ENCODE measurements around the gene MIS18A. TPM values are rescaled to one million over a fixed set of nuclear protein-coding genes. Genes with fewer than 3 reads are reported as not detected.
A peak's percentile ranks its signal among the peaks of the same experiment; 100 is the strongest.
"Not testable (repeated sequence)": the region's sequence is repeated elsewhere in the genome, so short reads cannot be mapped to it uniquely, and the experiment has no call there.

The MIS18A gene
- total RNA-seq, 2 donors from 2014 or later = 22.4 to 26.2 TPM

DNA sequence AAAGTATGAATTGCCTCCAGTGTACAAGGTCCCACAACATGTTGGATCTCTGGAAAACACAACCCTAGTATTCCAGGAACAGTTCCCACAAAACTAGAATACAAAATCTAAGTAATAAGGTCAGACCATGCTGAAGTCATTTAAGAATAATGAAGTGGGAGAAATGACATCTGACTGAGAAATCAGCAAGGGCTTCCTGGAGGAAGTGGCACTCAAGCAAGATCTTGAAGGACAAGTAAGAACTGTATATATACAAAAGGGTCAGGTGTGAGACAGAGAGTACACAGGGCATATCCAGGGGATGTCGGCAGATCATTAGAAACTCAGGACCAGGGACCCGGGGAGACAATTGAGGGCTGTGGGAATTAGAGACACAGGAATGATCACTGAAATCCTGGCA, 18.7 kb downstream of the MIS18A start:
- Mint-ChIP-seq H3K27ac (no peak overlapping the region), H3K36me3 (ENCODE audit: insufficient read depth in 2 of 2) (no peaks in the 10 kb centered on the region), H3K4me3 (no peak overlapping the region), H3K27me3 (ENCODE audit: low read depth) (no peaks in the 10 kb centered on the region), H3K9me3 (no peaks in the 10 kb centered on the region), H3K4me1 (ENCODE audit: low read depth) (no peaks in the 10 kb centered on the region)
- ATAC-seq (replicated peaks in 1 of 2) = no peak
- no peak for DNase-seq

DNA sequence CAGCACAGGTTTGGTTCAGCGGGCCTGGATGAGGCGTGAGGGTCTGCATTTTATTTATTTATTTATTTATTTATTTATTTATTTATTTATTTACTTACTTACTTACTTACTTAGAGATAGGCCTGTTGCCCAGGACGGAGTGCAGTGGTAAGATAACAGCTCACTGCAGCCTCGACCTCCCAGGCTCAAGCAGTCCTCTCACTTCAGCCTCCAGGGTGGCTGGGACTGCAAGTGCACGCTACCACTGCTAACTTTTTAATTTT, 20.1 kb downstream of the MIS18A start:
- H3K27me3 Mint-ChIP-seq (ENCODE audit: low read depth); H3K36me3 Mint-ChIP-seq (ENCODE audit: insufficient read depth in 2 of 2); H3K9me3 Mint-ChIP-seq; H3K4me1 Mint-ChIP-seq (ENCODE audit: low read depth); DNase-seq; H3K4me3 Mint-ChIP-seq; ATAC-seq (replicated peaks in 1 of 2); H3K27ac Mint-ChIP-seq: not testable (repeated sequence)

DNA sequence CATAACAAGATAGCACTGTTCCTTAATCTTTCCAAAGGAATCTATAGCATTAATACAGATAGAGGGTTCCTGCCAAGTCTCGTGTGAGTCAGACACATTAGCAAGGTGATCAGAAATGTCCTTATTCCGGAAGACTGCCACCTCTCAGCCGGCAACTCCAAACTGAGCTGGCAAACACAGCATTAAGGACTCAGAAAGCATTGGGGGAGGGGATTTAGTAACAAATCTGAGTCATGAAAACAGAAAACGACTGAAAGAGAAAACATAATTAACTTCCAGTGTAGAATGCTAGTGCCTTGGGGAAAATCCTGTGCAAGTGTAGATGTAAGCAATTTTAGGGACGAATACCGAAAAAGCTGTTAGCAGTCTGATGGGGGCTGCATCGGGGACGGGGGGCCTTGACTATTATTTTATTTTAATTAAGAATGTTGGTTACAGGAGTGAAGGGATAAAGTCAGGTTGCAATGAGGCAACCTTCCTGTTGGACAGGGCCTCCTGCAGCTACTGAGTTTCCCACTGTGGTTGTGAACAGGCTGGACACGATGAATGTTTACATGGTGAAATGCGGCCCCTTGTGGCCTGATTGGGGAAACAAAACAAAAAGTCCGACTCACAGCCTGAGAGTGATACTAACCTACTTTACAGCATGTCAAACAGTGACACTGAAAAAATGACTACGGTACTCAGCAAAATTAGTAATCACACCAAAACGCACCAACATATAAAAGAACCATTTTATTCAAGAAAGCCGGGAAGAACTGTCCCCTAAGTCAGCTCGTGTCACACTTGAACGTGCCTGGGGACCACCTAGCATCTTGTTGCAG, 20.7 kb downstream of the MIS18A start:
- H3K9me3 Mint-ChIP-seq = no peaks in the 10 kb centered on the region
- no peaks in the 10 kb centered on the region for H3K4me1 Mint-ChIP-seq (ENCODE audit: low read depth)
- no peaks in the 10 kb centered on the region for H3K27me3 Mint-ChIP-seq (ENCODE audit: low read depth)
- DNase-seq (peak; percentile 31 to 50), ATAC-seq (replicated peaks in 1 of 2) (peak; percentile 52 to 73)
- H3K4me3 Mint-ChIP-seq = no peak overlapping the region
- no peaks in the 10 kb centered on the region for H3K36me3 Mint-ChIP-seq (ENCODE audit: insufficient read depth in 2 of 2)
- H3K27ac Mint-ChIP-seq = no peak overlapping the region

DNA sequence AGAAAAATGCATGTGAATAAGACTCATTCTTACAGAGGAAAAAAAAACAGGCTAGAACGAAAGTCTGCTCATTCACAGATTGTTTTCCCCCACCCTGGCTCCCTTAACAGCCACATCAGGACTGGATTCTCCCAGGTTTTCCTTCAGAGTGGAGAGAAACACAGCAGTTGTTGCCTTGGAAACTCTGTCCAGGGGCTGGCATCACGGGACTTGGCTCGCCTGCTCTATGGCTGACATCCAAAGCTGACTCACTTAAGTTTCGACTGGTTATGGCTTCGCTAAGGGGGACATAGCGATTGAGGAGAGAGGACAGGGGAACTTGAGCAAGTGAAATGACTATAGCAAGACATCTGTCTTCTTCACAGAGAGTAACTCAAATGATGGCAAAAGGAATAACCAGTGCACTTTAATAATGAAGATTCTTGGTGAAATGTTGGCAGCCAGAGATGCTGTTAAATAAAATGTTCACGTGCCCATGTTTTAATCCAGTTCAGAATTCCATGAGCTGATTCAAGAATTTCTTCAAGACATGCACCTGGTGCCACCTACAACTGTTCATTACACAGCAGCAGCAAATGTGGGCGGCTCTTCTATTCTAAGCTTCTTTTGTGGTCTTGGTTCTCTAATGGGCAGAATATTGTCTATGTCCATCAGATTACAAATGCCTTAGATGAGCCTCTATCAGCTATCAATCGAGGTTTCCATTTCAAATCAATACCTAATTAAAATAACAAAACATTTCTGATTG, 21.8 kb downstream of the MIS18A start:
- Mint-ChIP-seq H3K27me3 (ENCODE audit: low read depth) (peaks cover 3% of the 10 kb centered on the region), H3K9me3 (no peaks in the 10 kb centered on the region), H3K36me3 (ENCODE audit: insufficient read depth in 2 of 2) (no peaks in the 10 kb centered on the region), H3K4me1 (ENCODE audit: low read depth) (no peaks in the 10 kb centered on the region), H3K27ac (no peak overlapping the region), H3K4me3 (no peak overlapping the region)
- no peak for ATAC-seq (replicated peaks in 1 of 2)
- no peak for DNase-seq

DNA sequence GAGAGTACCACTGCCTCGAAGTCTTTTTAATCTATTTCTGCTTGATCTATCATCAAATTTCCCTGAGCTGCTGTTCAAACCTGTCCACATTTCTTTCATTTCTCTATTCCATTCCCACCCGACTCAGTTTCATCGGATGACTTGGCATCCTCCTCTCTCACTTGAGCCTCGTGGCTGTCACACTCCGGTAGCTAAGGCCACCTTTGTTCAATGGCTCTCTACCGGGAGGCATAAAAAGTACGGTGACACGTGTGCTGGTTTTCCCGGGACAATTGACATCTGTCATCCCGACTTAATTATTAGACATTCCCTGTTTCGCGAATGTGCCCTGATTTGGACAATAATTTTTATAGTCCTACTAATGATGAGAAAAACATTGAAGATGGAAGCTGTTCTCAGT, 22.6 kb downstream of the MIS18A start:
- peaks cover 1 to 2% of the 10 kb centered on the region in 2 donors for H3K9me3 Mint-ChIP-seq
- no peak for ATAC-seq (replicated peaks in 1 of 2)
- H3K4me3 Mint-ChIP-seq = no peak overlapping the region
- H3K4me1 Mint-ChIP-seq (ENCODE audit: low read depth) = no peaks in the 10 kb centered on the region
- H3K27me3 Mint-ChIP-seq (ENCODE audit: low read depth) = peaks cover 11% of the 10 kb centered on the region
- H3K36me3 Mint-ChIP-seq (ENCODE audit: insufficient read depth in 2 of 2) = peaks cover under 1 to 1% of the 10 kb centered on the region in 2 donors
- no peak for DNase-seq
- no peak overlapping the region for H3K27ac Mint-ChIP-seq

DNA sequence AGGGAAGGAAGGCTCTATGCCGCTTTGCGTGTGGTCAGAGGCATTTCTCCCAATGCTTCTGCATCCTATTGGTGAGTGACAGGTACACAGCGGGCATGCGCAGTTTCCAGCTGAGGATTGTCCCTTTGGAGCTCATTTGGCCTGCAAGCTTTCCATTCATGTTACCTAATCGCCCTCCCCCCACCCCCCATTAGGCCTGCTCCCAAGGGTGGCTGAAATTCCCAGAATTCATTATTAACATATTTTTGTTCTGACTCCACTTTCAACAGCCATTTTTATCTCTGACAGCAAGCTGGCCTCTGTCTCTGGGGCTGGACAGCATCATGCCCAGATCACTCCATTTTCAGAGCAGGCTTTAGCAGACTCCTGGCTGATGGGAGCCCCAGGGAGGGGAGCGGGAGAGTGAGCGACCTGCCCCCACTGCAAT, 25.6 kb downstream of the MIS18A start:
- no peak for DNase-seq
- no peak overlapping the region for H3K4me3 Mint-ChIP-seq
- no peaks in the 10 kb centered on the region for H3K4me1 Mint-ChIP-seq (ENCODE audit: low read depth)
- H3K9me3 Mint-ChIP-seq = peaks cover 5 to 6% of the 10 kb centered on the region in 2 donors
- no peak for ATAC-seq (replicated peaks in 1 of 2)
- no peak overlapping the region for H3K27ac Mint-ChIP-seq
- H3K27me3 Mint-ChIP-seq (ENCODE audit: low read depth) = peaks cover 23% of the 10 kb centered on the region
- peaks cover 2 to 3% of the 10 kb centered on the region in 2 donors for H3K36me3 Mint-ChIP-seq (ENCODE audit: insufficient read depth in 2 of 2)

DNA sequence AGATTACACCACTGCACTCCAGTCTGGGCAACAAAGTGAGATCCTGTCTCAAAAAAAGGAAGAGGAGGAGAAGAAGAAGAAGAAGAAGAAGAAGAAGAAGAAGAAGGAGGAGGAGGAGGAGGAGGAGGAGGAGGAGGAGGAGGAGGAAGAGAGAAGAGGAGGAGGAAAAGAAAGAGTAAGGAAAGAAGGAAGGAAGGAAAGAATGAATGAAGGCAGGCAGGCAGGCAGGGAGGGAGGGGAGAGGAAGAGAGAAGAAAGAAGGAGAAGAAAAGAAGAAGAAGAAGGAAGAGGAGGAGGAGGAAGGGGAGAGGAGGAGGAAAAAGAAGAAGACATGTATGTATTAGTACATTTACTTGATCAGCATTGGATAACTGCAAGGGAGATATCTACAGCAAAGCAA, 26.7 kb downstream of the MIS18A start:
- Mint-ChIP-seq H3K27me3 (ENCODE audit: low read depth) (peaks cover 25% of the 10 kb centered on the region), H3K9me3 (peaks cover 5 to 6% of the 10 kb centered on the region in 2 donors), H3K27ac (no peak overlapping the region), H3K36me3 (ENCODE audit: insufficient read depth in 2 of 2) (peaks cover 2 to 3% of the 10 kb centered on the region in 2 donors), H3K4me1 (ENCODE audit: low read depth) (no peaks in the 10 kb centered on the region), H3K4me3 (no peak overlapping the region)
- ATAC-seq (replicated peaks in 1 of 2) (no peak), DNase-seq (no peak)

DNA sequence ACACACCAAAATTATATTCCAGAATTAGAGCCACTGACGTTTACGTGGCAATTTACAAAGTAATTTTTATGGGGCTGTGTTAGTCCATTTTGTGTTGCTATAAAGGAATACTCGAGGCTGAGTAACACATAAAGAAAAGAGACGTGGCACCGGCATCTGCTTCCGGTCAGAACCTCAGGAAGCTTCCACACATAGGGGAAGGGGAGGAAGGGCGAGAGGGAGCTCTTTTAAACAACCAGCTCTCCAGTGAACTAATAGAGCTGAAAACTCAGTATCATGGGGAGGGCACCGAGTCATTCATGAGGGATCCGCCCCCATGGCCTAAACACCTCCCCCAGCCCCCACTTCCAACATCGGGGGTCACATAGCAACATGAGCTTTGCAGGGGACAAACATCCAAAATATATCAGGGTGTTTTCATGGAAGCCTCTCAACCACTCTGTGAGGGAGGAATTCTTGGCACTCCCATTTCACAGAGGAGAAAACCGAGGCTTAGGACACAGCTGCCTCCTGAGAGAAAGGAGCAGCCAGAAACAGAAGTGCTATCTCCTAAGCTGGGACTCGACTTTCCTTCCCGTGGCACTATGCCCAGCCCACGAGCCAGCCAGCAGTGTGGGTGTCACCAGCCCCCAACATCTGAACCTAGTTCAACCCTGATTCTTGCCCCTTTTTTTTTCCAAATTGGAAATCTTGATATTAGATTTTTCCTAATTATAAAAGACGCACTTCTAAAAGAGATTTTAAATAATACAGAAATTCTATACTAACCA, 29.2 kb downstream of the MIS18A start:
- H3K27me3 Mint-ChIP-seq (ENCODE audit: low read depth) = peaks cover 34% of the 10 kb centered on the region
- peaks cover 2 to 3% of the 10 kb centered on the region in 2 donors for H3K36me3 Mint-ChIP-seq (ENCODE audit: insufficient read depth in 2 of 2)
- no peaks in the 10 kb centered on the region for H3K4me1 Mint-ChIP-seq (ENCODE audit: low read depth)
- no peak overlapping the region for H3K4me3 Mint-ChIP-seq
- peaks cover 5 to 6% of the 10 kb centered on the region in 2 donors for H3K9me3 Mint-ChIP-seq
- DNase-seq (no peak), ATAC-seq (replicated peaks in 1 of 2) (no peak)
- no peak overlapping the region for H3K27ac Mint-ChIP-seq

DNA sequence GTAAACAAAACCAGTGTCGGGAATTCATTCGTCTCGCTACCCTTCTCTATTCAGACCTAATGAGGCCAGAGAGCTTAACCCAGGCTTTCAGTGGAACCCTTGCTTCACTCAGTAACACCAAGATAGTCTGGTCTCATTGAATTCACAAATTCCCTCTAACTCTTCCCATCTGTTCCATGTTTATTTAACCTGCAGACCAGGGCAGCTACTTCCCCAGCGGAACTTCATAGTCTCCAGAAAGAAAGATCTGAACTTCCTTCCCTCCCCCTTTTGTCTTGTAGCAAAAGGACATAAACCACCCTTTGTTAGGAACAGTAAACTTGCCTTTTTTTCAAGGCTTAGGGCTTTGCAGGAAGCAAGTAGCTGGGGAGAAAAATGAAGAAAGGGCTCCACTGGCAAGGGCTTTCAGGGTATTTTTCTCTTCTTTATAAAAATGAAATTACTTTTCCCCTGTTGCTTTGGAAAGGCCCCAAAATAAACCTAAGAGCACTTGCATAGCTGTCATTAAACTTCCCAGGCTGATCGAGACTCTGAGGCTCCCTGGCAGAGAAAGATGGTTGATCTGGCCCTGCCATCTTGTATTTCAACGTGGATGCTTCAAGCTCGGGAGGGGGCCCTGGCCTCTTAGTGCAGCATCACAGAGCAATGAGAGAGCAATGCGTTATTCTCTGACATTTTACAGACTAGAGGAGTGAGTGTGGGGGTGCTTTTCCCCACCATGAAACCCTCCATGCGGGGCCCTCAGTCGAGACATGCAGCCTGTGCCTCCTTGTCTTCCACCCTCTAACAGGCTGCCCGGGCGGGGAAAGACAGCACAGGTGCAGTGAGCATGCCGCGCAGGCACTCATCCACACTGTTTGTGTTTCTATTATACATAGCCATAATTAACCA, 30.0 kb downstream of the MIS18A start:
- peaks cover 34% of the 10 kb centered on the region for H3K27me3 Mint-ChIP-seq (ENCODE audit: low read depth)
- peaks cover 5 to 6% of the 10 kb centered on the region in 2 donors for H3K9me3 Mint-ChIP-seq
- H3K36me3 Mint-ChIP-seq (ENCODE audit: insufficient read depth in 2 of 2) = peaks cover 2 to 3% of the 10 kb centered on the region in 2 donors
- H3K4me1 Mint-ChIP-seq (ENCODE audit: low read depth) = no peaks in the 10 kb centered on the region
- DNase-seq (no peak), ATAC-seq (replicated peaks in 1 of 2) (no peak)
- no peak overlapping the region for H3K4me3 Mint-ChIP-seq
- H3K27ac Mint-ChIP-seq = no peak overlapping the region

DNA sequence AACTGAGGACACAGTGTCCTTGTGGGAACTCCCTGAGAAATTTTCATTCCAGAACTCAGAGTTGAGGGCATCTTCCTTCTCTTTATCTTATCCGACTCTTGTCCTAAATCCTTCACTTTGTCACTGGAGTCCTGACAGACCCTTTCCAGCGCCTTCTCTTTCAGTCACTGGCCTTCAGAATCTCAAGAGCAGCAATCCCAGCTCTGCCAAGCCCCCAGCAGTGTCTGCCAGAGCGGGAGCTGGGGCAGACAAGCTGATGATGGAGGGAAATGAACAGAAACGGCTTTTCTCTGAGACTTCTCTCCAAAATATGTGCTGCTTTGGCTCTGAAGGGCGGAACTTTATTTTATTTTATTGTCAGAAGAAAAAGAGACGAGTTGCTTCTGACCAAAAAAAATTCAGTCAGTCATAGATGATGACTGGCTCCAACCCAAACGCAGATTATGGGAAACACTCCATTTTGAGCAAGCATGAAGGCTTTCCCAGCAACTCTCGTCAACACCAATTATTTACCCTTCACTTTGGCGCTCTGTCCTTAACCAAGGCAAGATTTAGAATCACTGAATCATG, 32.2 kb downstream of the MIS18A start:
- Mint-ChIP-seq H3K27me3 (ENCODE audit: low read depth) (peaks cover 27% of the 10 kb centered on the region), H3K4me1 (ENCODE audit: low read depth) (no peaks in the 10 kb centered on the region), H3K4me3 (no peak overlapping the region), H3K27ac (no peak overlapping the region), H3K9me3 (peaks cover 5 to 6% of the 10 kb centered on the region in 2 donors), H3K36me3 (ENCODE audit: insufficient read depth in 2 of 2) (peaks cover 2 to 5% of the 10 kb centered on the region in 2 donors)
- DNase-seq = no peak
- ATAC-seq (replicated peaks in 1 of 2) = no peak

DNA sequence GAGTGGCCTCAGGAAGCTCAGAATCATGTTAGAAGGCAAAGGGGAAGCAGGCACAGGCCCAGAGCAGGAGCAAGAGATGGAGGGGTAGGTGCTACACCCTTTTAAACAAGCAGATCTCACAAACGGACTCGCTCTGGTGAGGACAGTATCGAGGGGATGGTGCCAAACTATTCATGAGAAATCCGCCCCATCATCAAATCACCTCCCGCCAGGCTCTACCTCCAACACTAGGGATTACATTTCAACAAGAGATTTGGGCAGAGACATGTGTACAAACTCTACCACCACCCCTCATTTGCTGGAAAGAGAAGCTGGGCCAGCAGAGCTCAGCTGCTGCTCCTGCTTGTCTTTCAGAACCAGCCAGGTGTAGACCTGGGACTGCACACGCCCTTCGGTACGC, 32.9 kb downstream of the MIS18A start:
- peaks cover 22% of the 10 kb centered on the region for H3K27me3 Mint-ChIP-seq (ENCODE audit: low read depth)
- peaks cover 1% of the 10 kb centered on the region in 2 donors for H3K9me3 Mint-ChIP-seq
- no peak overlapping the region for H3K27ac Mint-ChIP-seq
- peaks cover 0 to 2% of the 10 kb centered on the region in 2 donors for H3K36me3 Mint-ChIP-seq (ENCODE audit: insufficient read depth in 2 of 2)
- no peak for ATAC-seq (replicated peaks in 1 of 2)
- H3K4me3 Mint-ChIP-seq = no peak overlapping the region
- DNase-seq = no peak
- H3K4me1 Mint-ChIP-seq (ENCODE audit: low read depth) = peaks cover 7% of the 10 kb centered on the region
